ENCODE results near the gene ATP1A1. TPM values are rescaled to one million over a fixed set of nuclear protein-coding genes. Genes with fewer than 3 reads are reported as not detected.
A peak's percentile ranks its signal among the peaks of the same experiment; 100 is the strongest.

The ATP1A1 gene
- total RNA-seq, 2 donors from 2014 or later, result 183 to 281 TPM

GRCh38 chr1:116340506-116341231 lies 32.4 kb upstream of the ATP1A1 start:
- DNase-seq, result no peak
- ATAC-seq, result peak in 1 of 2 donors; percentile 68
- intact Hi-C loops (cut with DNase I), result no loop called here

GRCh38 chr1:116343019-116343418 lies 30.0 kb upstream of the ATP1A1 start:
- ATAC-seq, result no peak
- intact Hi-C loops (cut with DNase I), result no loop called here
- DNase-seq, result no peak

GRCh38 chr1:116345011-116345410 lies 28.0 kb upstream of the ATP1A1 start:
- DNase-seq (no peak), ATAC-seq (no peak)
- intact Hi-C loops (cut with DNase I), result no loop called here

- intact Hi-C loops (cut with DNase I), result no loop called here
- ATAC-seq (no peak), DNase-seq (no peak)
Measured at GRCh38 chr1:116345843-116346242, 27.2 kb upstream of the ATP1A1 start.

- intact Hi-C loops (cut with DNase I), result no loop called here
- no peak for DNase-seq
- no peak for ATAC-seq
Measured at GRCh38 chr1:116346943-116347673, 25.9 kb upstream of the ATP1A1 start.

- DNase-seq, result no peak
- ATAC-seq, result no peak
- intact Hi-C loops (cut with DNase I), result no loop called here
Measured at GRCh38 chr1:116347696-116348095, 25.3 kb upstream of the ATP1A1 start.

- no peak for DNase-seq
- intact Hi-C loops (cut with DNase I), result no loop called here
- no peak for ATAC-seq
Measured at GRCh38 chr1:116350097-116350645, 22.9 kb upstream of the ATP1A1 start.

- intact Hi-C loops (cut with DNase I), result no loop called here
- ATAC-seq (no peak), DNase-seq (no peak)
Measured at GRCh38 chr1:116351914-116352313, 21.1 kb upstream of the ATP1A1 start.

GRCh38 chr1:116352349-116352813 lies 20.7 kb upstream of the ATP1A1 start:
- no peak for ATAC-seq
- intact Hi-C loops (cut with DNase I), result no loop called here
- no peak for DNase-seq

- ATAC-seq, result no peak
- no peak for DNase-seq
- intact Hi-C loops (cut with DNase I), result no loop called here
Measured at GRCh38 chr1:116353155-116353554, 19.9 kb upstream of the ATP1A1 start.

GRCh38 chr1:116356067-116356466 lies 17.0 kb upstream of the ATP1A1 start:
- DNase-seq (no peak), ATAC-seq (no peak)
- intact Hi-C loops (cut with DNase I), result no loop called here

- no peak for ATAC-seq
- intact Hi-C loops (cut with DNase I), result no loop called here
- DNase-seq, result no peak
Measured at GRCh38 chr1:116356673-116357072, 16.4 kb upstream of the ATP1A1 start.

GRCh38 chr1:116357487-116357886 lies 15.6 kb upstream of the ATP1A1 start:
- intact Hi-C loops (cut with DNase I), result no loop called here
- DNase-seq, result no peak
- no peak for ATAC-seq

- no peak for ATAC-seq
- intact Hi-C loops (cut with DNase I), result no loop called here
- no peak for DNase-seq
Measured at GRCh38 chr1:116359060-116359830, 13.8 kb upstream of the ATP1A1 start.

GRCh38 chr1:116359871-116360270 lies 13.2 kb upstream of the ATP1A1 start:
- DNase-seq (no peak), ATAC-seq (no peak)
- intact Hi-C loops (cut with DNase I), result loop anchor here in 1 of 2 donors (5.0 to 10.0 kb wide), 2 partner anchors 127 to 205 kb away; no protein-coding TSS in a partner anchor

GRCh38 chr1:116360429-116361173 lies 12.4 kb upstream of the ATP1A1 start:
- ATAC-seq (no peak), DNase-seq (no peak)
- intact Hi-C loops (cut with DNase I), result loop anchor here in 1 of 2 donors (5.0 to 10.0 kb wide), 2 partner anchors 127 to 206 kb away; no protein-coding TSS in a partner anchor

GRCh38 chr1:116361648-116362047 lies 11.4 kb upstream of the ATP1A1 start:
- ATAC-seq, result no peak
- intact Hi-C loops (cut with DNase I), result loop anchor here in 1 of 2 donors (5.0 to 10.0 kb wide), 2 partner anchors 126 to 207 kb away; no protein-coding TSS in a partner anchor
- no peak for DNase-seq

GRCh38 chr1:116362050-116362449 lies 11.0 kb upstream of the ATP1A1 start:
- intact Hi-C loops (cut with DNase I), result loop anchor here in 1 of 2 donors (5.0 to 10.0 kb wide), 2 partner anchors 125 to 207 kb away; no protein-coding TSS in a partner anchor
- no peak for DNase-seq
- no peak for ATAC-seq
